Subcutaneous adipose tissue (tissue), 4 donors: Measurements from ENCODE around the gene RMC1. TPM values are rescaled to one million over a fixed set of nuclear protein-coding genes. Genes with fewer than 3 reads are reported as not detected.

Experiments
- CTCF ChIP-seq: fragments of 450-650 bp; IDR thresholded peaks from one replicate; pipeline ENCODE4 v1.5.1; 2016; ENCODE audit warnings: low read depth, mild to moderate bottlenecking, control low read depth, antibody characterized with exemption, moderate library complexity
- total RNA-seq, 4 donors: library from RNA; depleted of rRNA; stranded (reverse); fragments of >200 nt; gene quantifications; one replicate each; pipeline ENCODE4 v1.1.0, GENCODE V29; 2016

Gene RMC1
- total RNA-seq, 4 donors from 2014 or later: 20.3 to 62.1 (median 22.0) TPM

- TF ChIP-seq CTCF: no peak
Measured at GRCh38 chr18:23519734-23520133, 16.4 kb downstream of the RMC1 start.

- TF ChIP-seq CTCF: no peak
Measured at GRCh38 chr18:23521271-23521670, 18.0 kb downstream of the RMC1 start.

DNA sequence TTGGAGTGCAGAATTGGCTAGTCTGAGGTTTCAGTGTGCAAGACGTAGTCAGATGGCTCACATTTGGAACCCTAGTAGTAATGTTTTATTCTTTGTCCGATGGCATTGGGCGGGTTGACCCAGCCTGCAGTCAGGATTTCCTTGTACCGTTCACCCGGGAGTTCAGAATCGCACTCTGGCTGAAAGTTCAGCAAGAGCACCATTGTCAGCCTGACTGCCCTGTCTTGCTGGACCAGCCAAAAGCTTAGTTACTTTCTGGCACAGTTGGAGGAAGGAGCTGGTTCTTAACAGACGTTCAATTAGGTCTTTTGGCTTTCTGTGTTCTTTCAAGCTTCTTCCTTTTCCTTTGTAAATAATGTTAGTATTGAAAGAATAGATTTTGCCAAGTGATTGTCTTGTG lies 18.6 kb downstream of the RMC1 start:
- TF ChIP-seq CTCF: no peak

- no peak for TF ChIP-seq CTCF
Measured at GRCh38 chr18:23523429-23524212, 20.3 kb downstream of the RMC1 start.

DNA sequence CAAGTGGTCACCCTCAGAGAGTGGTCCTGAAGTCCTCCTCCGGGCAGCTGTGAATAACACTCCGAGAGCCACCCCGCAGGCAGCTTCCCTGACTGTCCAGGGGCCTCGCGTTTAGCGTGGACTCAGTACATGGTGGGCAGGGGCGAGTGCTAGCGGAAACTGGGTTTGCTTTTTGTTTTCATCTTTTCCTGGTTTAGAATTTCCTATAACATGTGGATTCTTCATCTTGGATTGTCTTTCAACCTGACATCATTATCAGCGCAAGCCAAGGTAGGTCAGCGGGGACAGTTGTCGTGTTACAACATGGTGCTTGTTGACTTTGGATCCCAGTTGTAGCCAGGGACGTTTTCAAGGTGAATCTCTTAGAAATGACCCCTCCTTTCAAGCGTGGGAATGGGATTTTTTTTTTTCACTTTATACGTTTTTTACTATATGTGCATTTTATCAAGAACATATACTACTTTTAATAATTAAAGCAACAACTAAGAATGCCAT lies 20.9 kb downstream of the RMC1 start:
- no peak for TF ChIP-seq CTCF

- no peak for TF ChIP-seq CTCF
Measured at GRCh38 chr18:23526501-23527063, 23.3 kb downstream of the RMC1 start.

- no peak for TF ChIP-seq CTCF
Measured at GRCh38 chr18:23528580-23529472, 25.5 kb downstream of the RMC1 start.
